ENCODE results near the gene SIPA1L2.

SIPA1L2 gene

DNA sequence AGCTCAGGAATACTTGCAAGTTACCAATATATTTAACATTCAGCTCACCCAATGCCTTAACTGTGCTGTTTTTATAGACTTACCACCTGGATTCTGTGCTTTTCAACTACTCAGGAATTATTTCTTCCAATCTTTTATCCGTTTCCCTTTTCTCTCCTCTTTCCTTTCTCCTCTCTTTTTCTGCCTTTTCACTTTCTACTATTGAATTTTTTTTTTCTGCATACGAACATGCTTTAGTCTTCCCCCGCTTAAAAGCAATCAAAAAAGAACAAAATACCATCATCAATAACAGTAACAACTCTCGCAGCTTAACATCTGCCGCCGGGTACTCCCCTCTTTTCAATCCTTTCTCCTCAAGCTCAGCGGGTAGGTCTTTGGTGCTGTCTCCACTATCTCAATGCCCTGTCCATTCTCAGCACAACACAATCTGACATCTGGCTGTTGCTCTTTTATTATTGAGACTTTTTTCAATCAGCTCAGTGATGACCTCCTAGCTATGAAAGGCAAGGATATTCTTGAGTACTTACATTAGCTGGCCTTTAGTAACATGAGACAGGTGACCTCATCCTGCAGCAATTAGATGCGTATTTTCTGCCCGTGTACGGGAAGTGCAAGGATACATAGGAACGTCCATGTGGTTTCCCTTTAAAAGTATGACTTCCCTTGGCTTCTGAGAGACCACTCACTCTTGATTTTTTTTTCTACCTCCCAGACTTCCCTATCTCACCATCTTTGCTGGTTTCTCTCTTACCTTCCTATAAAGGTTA lies 40.2 kb upstream of the SIPA1L2 start (continued):
- TF ChIP-seq, protein P1, sequence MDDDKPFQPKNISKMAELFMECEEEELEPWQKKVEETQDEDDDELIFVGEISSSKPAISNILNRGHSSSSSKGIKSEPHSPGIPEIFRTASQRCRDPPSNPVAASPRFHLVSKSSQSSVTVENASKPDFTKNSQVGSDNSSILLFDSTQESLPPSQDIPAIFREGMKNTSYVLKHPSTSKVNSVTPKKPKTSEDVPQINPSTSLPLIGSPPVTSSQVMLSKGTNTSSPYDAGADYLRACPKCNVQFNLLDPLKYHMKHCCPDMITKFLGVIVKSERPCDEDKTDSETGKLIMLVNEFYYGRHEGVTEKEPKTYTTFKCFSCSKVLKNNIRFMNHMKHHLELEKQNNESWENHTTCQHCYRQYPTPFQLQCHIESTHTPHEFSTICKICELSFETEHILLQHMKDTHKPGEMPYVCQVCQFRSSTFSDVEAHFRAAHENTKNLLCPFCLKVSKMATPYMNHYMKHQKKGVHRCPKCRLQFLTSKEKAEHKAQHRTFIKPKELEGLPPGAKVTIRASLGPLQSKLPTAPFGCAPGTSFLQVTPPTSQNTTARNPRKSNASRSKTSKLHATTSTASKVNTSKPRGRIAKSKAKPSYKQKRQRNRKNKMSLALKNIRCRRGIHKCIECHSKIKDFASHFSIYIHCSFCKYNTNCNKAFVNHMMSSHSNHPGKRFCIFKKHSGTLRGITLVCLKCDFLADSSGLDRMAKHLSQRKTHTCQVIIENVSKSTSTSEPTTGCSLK (tag by site-specific recombination; IDR thresholded peaks at IDR 0.05) = no peak
- TF ChIP-seq ZNF184 (tag by site-specific recombination; IDR thresholded peaks at IDR 0.05) (peak; percentile 90), ZBTB21 (tag by site-specific recombination; IDR thresholded peaks at IDR 0.05) (peak; percentile 85), GLIS1 (tag by site-specific recombination; IDR thresholded peaks at IDR 0.05) (peak; percentile 35), ZNF558 (tag by site-specific recombination; IDR thresholded peaks at IDR 0.05) (peak; percentile 86), ZNF600 (tag by site-specific recombination; IDR thresholded peaks at IDR 0.05) (peak; percentile 92), ZNF404 (tag by site-specific recombination; IDR thresholded peaks at IDR 0.05) (no peak), ZNF394 (tag by site-specific recombination; IDR thresholded peaks at IDR 0.05; ENCODE audit: borderline replicate concordance) (peak; percentile 69; the same call in 1 of the 2 replicates), ZNF426 (tag by site-specific recombination; IDR thresholded peaks at IDR 0.05) (no peak), IKZF3 (tag by site-specific recombination; IDR thresholded peaks at IDR 0.05) (peak; percentile 94), ZEB2 (tag by site-specific recombination; IDR thresholded peaks at IDR 0.05) (peak; percentile 90), MZF1 (tag by site-specific recombination; IDR thresholded peaks at IDR 0.05; ENCODE audit: borderline replicate concordance) (peak; percentile 76), ZNF544 (tag by site-specific recombination; IDR thresholded peaks at IDR 0.05) (no peak), ZFP37 (tag by site-specific recombination; IDR thresholded peaks at IDR 0.05) (peak; percentile 63; the same call in 1 of the 2 replicates), GFI1B (tag by site-specific recombination; IDR thresholded peaks at IDR 0.05) (0 out of 2 replicates have a peak, but pooled peaks have one; percentile 6), ZNF157 (tag by site-specific recombination; IDR thresholded peaks at IDR 0.05) (no peak), ZNF791 (tag by site-specific recombination; IDR thresholded peaks at IDR 0.05) (no peak), ZNF248 (tag by site-specific recombination; IDR thresholded peaks at IDR 0.05) (no peak), OVOL3 (tag by site-specific recombination; IDR thresholded peaks at IDR 0.05) (peak; percentile 61; the same call in 1 of the 2 replicates), ZNF664 (tag by site-specific recombination; IDR thresholded peaks at IDR 0.05) (peak; percentile 36), ZBTB48 (tag by site-specific recombination; IDR thresholded peaks at IDR 0.05) (peak; percentile 64; the same call in 1 of the 2 replicates), SP7 (tag by site-specific recombination; IDR thresholded peaks at IDR 0.05) (peak; percentile 94), ZNF214 (tag by site-specific recombination; IDR thresholded peaks at IDR 0.05; ENCODE audit: borderline replicate concordance) (no peak), ZNF266 (tag by site-specific recombination; IDR thresholded peaks at IDR 0.05; ENCODE audit: low read depth) (no peak), REPIN1 (tag by site-specific recombination; IDR thresholded peaks at IDR 0.05; ENCODE audit: low read depth) (peak; percentile 83; the same call in 1 of the 2 replicates)
- TF ChIP-seq, protein P2, sequence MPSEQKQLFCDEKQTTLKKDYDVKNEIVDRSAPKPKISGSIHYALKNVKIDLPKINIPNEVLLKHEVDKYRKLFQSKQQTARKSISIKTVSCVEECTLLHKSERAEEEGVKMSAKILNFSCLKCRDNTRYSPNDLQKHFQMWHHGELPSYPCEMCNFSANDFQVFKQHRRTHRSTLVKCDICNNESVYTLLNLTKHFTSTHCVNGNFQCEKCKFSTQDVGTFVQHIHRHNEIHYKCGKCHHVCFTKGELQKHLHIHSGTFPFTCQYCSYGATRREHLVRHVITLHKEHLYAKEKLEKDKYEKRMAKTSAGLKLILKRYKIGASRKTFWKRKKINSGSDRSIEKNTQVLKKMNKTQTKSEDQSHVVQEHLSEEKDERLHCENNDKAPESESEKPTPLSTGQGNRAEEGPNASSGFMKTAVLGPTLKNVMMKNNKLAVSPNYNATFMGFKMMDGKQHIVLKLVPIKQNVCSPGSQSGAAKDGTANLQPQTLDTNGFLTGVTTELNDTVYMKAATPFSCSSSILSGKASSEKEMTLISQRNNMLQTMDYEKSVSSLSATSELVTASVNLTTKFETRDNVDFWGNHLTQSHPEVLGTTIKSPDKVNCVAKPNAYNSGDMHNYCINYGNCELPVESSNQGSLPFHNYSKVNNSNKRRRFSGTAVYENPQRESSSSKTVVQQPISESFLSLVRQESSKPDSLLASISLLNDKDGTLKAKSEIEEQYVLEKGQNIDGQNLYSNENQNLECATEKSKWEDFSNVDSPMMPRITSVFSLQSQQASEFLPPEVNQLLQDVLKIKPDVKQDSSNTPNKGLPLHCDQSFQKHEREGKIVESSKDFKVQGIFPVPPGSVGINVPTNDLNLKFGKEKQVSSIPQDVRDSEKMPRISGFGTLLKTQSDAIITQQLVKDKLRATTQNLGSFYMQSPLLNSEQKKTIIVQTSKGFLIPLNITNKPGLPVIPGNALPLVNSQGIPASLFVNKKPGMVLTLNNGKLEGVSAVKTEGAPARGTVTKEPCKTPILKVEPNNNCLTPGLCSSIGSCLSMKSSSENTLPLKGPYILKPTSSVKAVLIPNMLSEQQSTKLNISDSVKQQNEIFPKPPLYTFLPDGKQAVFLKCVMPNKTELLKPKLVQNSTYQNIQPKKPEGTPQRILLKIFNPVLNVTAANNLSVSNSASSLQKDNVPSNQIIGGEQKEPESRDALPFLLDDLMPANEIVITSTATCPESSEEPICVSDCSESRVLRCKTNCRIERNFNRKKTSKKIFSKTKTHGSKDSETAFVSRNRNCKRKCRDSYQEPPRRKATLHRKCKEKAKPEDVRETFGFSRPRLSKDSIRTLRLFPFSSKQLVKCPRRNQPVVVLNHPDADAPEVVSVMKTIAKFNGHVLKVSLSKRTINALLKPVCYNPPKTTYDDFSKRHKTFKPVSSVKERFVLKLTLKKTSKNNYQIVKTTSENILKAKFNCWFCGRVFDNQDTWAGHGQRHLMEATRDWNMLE (tag by site-specific recombination; conservative IDR thresholded peaks at IDR 0.05; ENCODE audit: low read depth) = peak; percentile 75
- TF ChIP-seq, protein P3, sequence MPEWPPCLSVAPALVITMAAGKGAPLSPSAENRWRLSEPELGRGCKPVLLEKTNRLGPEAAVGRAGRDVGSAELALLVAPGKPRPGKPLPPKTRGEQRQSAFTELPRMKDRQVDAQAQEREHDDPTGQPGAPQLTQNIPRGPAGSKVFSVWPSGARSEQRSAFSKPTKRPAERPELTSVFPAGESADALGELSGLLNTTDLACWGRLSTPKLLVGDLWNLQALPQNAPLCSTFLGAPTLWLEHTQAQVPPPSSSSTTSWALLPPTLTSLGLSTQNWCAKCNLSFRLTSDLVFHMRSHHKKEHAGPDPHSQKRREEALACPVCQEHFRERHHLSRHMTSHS (tag by site-specific recombination; IDR thresholded peaks at IDR 0.05) = no peak
- TF ChIP-seq, protein P4, sequence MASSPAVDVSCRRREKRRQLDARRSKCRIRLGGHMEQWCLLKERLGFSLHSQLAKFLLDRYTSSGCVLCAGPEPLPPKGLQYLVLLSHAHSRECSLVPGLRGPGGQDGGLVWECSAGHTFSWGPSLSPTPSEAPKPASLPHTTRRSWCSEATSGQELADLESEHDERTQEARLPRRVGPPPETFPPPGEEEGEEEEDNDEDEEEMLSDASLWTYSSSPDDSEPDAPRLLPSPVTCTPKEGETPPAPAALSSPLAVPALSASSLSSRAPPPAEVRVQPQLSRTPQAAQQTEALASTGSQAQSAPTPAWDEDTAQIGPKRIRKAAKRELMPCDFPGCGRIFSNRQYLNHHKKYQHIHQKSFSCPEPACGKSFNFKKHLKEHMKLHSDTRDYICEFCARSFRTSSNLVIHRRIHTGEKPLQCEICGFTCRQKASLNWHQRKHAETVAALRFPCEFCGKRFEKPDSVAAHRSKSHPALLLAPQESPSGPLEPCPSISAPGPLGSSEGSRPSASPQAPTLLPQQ (tag by site-specific recombination; IDR thresholded peaks at IDR 0.05) = peak; percentile 91
- TF ChIP-seq, protein P5, sequence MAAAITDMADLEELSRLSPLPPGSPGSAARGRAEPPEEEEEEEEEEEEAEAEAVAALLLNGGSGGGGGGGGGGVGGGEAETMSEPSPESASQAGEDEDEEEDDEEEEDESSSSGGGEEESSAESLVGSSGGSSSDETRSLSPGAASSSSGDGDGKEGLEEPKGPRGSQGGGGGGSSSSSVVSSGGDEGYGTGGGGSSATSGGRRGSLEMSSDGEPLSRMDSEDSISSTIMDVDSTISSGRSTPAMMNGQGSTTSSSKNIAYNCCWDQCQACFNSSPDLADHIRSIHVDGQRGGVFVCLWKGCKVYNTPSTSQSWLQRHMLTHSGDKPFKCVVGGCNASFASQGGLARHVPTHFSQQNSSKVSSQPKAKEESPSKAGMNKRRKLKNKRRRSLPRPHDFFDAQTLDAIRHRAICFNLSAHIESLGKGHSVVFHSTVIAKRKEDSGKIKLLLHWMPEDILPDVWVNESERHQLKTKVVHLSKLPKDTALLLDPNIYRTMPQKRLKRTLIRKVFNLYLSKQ (tag by site-specific recombination; IDR thresholded peaks at IDR 0.05; ENCODE audit: borderline replicate concordance) = no peak

All from HEK293 (cell line).